Activated CD4-positive, alpha-beta T cell treated with anti-CD3 and anti-CD28 coated beads, Interleukin-2, amount 10 ng/mL, durations not matched to agents 24 days and 14 days (primary cell): ENCODE data around the gene GLIPR1. TPM values are rescaled to one million over a fixed set of nuclear protein-coding genes. Genes with fewer than 3 reads are reported as not detected.

Source experiments
- DNase-seq: peaks from one replicate; pipeline ENCODE4 v3.0.0; 2022
- H3K27ac Mint-ChIP-seq: one replicate; pipeline ENCODE4 v1.8.0; 2022; ENCODE audit warnings: mild to moderate bottlenecking, mixed read lengths
- H3K27me3 Mint-ChIP-seq: one replicate; pipeline ENCODE4 v1.8.0; 2022; ENCODE audit warnings: mixed read lengths
- H3K36me3 Mint-ChIP-seq: one replicate; pipeline ENCODE4 v1.8.0; 2022; ENCODE audit warnings: low read depth, mild to moderate bottlenecking, mixed read lengths
- H3K4me1 Mint-ChIP-seq: one replicate; pipeline ENCODE4 v1.8.0; 2021; ENCODE audit warnings: mixed read lengths
- H3K4me3 Mint-ChIP-seq: one replicate; pipeline ENCODE4 v1.8.0; 2022; ENCODE audit warnings: mild to moderate bottlenecking, moderate library complexity, mixed read lengths
- H3K9me3 Mint-ChIP-seq: one replicate; pipeline ENCODE4 v1.8.0; 2021; ENCODE audit warnings: mixed read lengths
- intact Hi-C: fragments of 100-400 bp; cut with micrococcal nuclease; formaldehyde crosslinking; loops from one replicate; pipeline ENCODE4 v1.15.1; 2023
- total RNA-seq: library from RNA; stranded (reverse); gene quantifications from 2 replicates; pipeline ENCODE4 v1.2.3, GENCODE V29; 2022

Gene GLIPR1
- total RNA-seq, 1 donor from 2014 or later, result 5.3 TPM

- Mint-ChIP-seq H3K9me3 (no peaks in the 10 kb centered on the region), H3K4me3 (no peak overlapping the region), H3K27me3 (peaks cover 45% of the 10 kb centered on the region), H3K36me3 (no peaks in the 10 kb centered on the region), H3K4me1 (no peaks in the 10 kb centered on the region), H3K27ac (no peak overlapping the region)
- no peak for DNase-seq
- intact Hi-C loops, result no loop called here
These were observed 63.0 kb downstream of the GLIPR1 start for GRCh38 chr12:75543529-75543928.

- peaks cover 45% of the 10 kb centered on the region for H3K27me3 Mint-ChIP-seq
These were observed 65.1 kb downstream of the GLIPR1 start for GRCh38 chr12:75545636-75546035.

GRCh38 chr12:75548879-75549278 lies 68.3 kb downstream of the GLIPR1 start:
- no peak for DNase-seq
- Mint-ChIP-seq H3K9me3 (no peaks in the 10 kb centered on the region), H3K27ac (no peak overlapping the region), H3K27me3 (peaks cover 39% of the 10 kb centered on the region), H3K4me3 (no peak overlapping the region), H3K4me1 (no peaks in the 10 kb centered on the region), H3K36me3 (no peaks in the 10 kb centered on the region)
- intact Hi-C loops, result no loop called here

More at GRCh38 chr12:75545636-75546035, 65.1 kb downstream of the GLIPR1 start:
- DNase-seq, result no peak
- intact Hi-C loops, result no loop called here
- H3K27ac Mint-ChIP-seq, result no peak overlapping the region
- no peaks in the 10 kb centered on the region for H3K36me3 Mint-ChIP-seq
- no peaks in the 10 kb centered on the region for H3K9me3 Mint-ChIP-seq
- no peak overlapping the region for H3K4me3 Mint-ChIP-seq
- no peaks in the 10 kb centered on the region for H3K4me1 Mint-ChIP-seq

- Mint-ChIP-seq H3K9me3 (no peaks in the 10 kb centered on the region), H3K4me1 (no peaks in the 10 kb centered on the region), H3K36me3 (no peaks in the 10 kb centered on the region), H3K4me3 (no peak overlapping the region), H3K27me3 (peaks cover 40% of the 10 kb centered on the region), H3K27ac (no peak overlapping the region)
- no peak for DNase-seq
- intact Hi-C loops, result no loop called here
These were observed 69.4 kb downstream of the GLIPR1 start for GRCh38 chr12:75549989-75550388.

- Mint-ChIP-seq H3K9me3 (no peaks in the 10 kb centered on the region), H3K27ac (no peak overlapping the region), H3K4me1 (no peaks in the 10 kb centered on the region), H3K4me3 (no peak overlapping the region), H3K36me3 (no peaks in the 10 kb centered on the region), H3K27me3 (peaks cover 39% of the 10 kb centered on the region)
- DNase-seq, result no peak
- intact Hi-C loops, result no loop called here
These were observed 70.1 kb downstream of the GLIPR1 start for GRCh38 chr12:75550401-75551240.

GRCh38 chr12:75551477-75551876 lies 70.9 kb downstream of the GLIPR1 start:
- intact Hi-C loops, result no loop called here
- H3K4me3 Mint-ChIP-seq, result no peak overlapping the region
- H3K27ac Mint-ChIP-seq, result no peak overlapping the region
- H3K9me3 Mint-ChIP-seq, result no peaks in the 10 kb centered on the region
- H3K4me1 Mint-ChIP-seq, result no peaks in the 10 kb centered on the region
- no peak for DNase-seq
- no peaks in the 10 kb centered on the region for H3K36me3 Mint-ChIP-seq
- peaks cover 36% of the 10 kb centered on the region for H3K27me3 Mint-ChIP-seq

GRCh38 chr12:75553398-75553797 lies 72.8 kb downstream of the GLIPR1 start:
- H3K4me3 Mint-ChIP-seq, result no peak overlapping the region
- DNase-seq, result no peak
- H3K27me3 Mint-ChIP-seq, result peaks cover 36% of the 10 kb centered on the region
- H3K27ac Mint-ChIP-seq, result no peak overlapping the region
- H3K36me3 Mint-ChIP-seq, result no peaks in the 10 kb centered on the region
- no peaks in the 10 kb centered on the region for H3K9me3 Mint-ChIP-seq
- intact Hi-C loops, result no loop called here
- H3K4me1 Mint-ChIP-seq, result no peaks in the 10 kb centered on the region

Other genes starting within 250 kb of the GLIPR1 start
- 0.54 and 1.5 TPM in 2 replicates for gene CAPS2, start 150.4 kb upstream of the GLIPR1 start, total RNA-seq
- not detected in 2 replicates for gene GLIPR1L1, start 146.1 kb upstream of the GLIPR1 start, total RNA-seq
- 0.36 TPM in 1 of 2 replicates, not detected in the other for gene GLIPR1L2, start 89.7 kb upstream of the GLIPR1 start, total RNA-seq
- 134 and 141 TPM in 2 replicates for gene KRR1, start 30.9 kb downstream of the GLIPR1 start, total RNA-seq